ENCODE data around the gene M1AP. TPM values are rescaled to one million over a fixed set of nuclear protein-coding genes. Genes with fewer than 3 reads are reported as not detected.

The M1AP gene
- total RNA-seq, 1 donor from 2014 or later: 0.74 TPM

- peaks cover 4% of the 10 kb centered on the region for H3K36me3 Mint-ChIP-seq (ENCODE audit: low read depth, unreplicated experiment)
- H3K4me3 Mint-ChIP-seq (ENCODE audit: unreplicated experiment): no peak overlapping the region
- no peak for TF ChIP-seq CTCF (IDR thresholded peaks at IDR 0.05; ENCODE audit: unreplicated experiment)
- H3K9me3 Mint-ChIP-seq (ENCODE audit: unreplicated experiment): no peaks in the 10 kb centered on the region
- no peaks in the 10 kb centered on the region for H3K27me3 Mint-ChIP-seq (ENCODE audit: unreplicated experiment)
- DNase-seq (ENCODE audit: low spot score): no peak
- no peak overlapping the region for H3K27ac Mint-ChIP-seq (ENCODE audit: unreplicated experiment)
- H3K4me1 Mint-ChIP-seq (ENCODE audit: unreplicated experiment): no peaks in the 10 kb centered on the region
Measured at GRCh38 chr2:74685408-74685807, 37.3 kb upstream of the M1AP start.

- peaks cover 2% of the 10 kb centered on the region for H3K27me3 Mint-ChIP-seq (ENCODE audit: unreplicated experiment)
- H3K27ac Mint-ChIP-seq (ENCODE audit: unreplicated experiment): no peak overlapping the region
- peaks cover 4% of the 10 kb centered on the region for H3K36me3 Mint-ChIP-seq (ENCODE audit: low read depth, unreplicated experiment)
- H3K9me3 Mint-ChIP-seq (ENCODE audit: unreplicated experiment): no peaks in the 10 kb centered on the region
- no peak for DNase-seq (ENCODE audit: low spot score)
- no peak overlapping the region for H3K4me3 Mint-ChIP-seq (ENCODE audit: unreplicated experiment)
- TF ChIP-seq CTCF (IDR thresholded peaks at IDR 0.05; ENCODE audit: unreplicated experiment): no peak
- no peaks in the 10 kb centered on the region for H3K4me1 Mint-ChIP-seq (ENCODE audit: unreplicated experiment)
Measured at GRCh38 chr2:74682501-74682900, 34.4 kb upstream of the M1AP start.

- Mint-ChIP-seq H3K36me3 (ENCODE audit: low read depth, unreplicated experiment) (peaks cover 12% of the 10 kb centered on the region), H3K27me3 (ENCODE audit: unreplicated experiment) (peaks cover 4% of the 10 kb centered on the region), H3K4me1 (ENCODE audit: unreplicated experiment) (no peaks in the 10 kb centered on the region), H3K4me3 (ENCODE audit: unreplicated experiment) (no peak overlapping the region), H3K9me3 (ENCODE audit: unreplicated experiment) (no peaks in the 10 kb centered on the region), H3K27ac (ENCODE audit: unreplicated experiment) (no peak overlapping the region)
- TF ChIP-seq CTCF (IDR thresholded peaks at IDR 0.05; ENCODE audit: unreplicated experiment): no peak
- DNase-seq (ENCODE audit: low spot score): no peak
Measured at GRCh38 chr2:74679615-74680014, 31.5 kb upstream of the M1AP start.

GRCh38 chr2:74676331-74676730 is 28.2 kb upstream of the M1AP start:
- peaks cover 6% of the 10 kb centered on the region for H3K27me3 Mint-ChIP-seq (ENCODE audit: unreplicated experiment)
- DNase-seq (ENCODE audit: low spot score): no peak
- TF ChIP-seq CTCF (IDR thresholded peaks at IDR 0.05; ENCODE audit: unreplicated experiment): no peak
- H3K4me3 Mint-ChIP-seq (ENCODE audit: unreplicated experiment): peak overlapping the region; percentile 52
- H3K27ac Mint-ChIP-seq (ENCODE audit: unreplicated experiment): no peak overlapping the region
- no peaks in the 10 kb centered on the region for H3K4me1 Mint-ChIP-seq (ENCODE audit: unreplicated experiment)
- H3K36me3 Mint-ChIP-seq (ENCODE audit: low read depth, unreplicated experiment): peaks cover 8% of the 10 kb centered on the region
- no peaks in the 10 kb centered on the region for H3K9me3 Mint-ChIP-seq (ENCODE audit: unreplicated experiment)

- Mint-ChIP-seq H3K4me1 (ENCODE audit: unreplicated experiment) (no peaks in the 10 kb centered on the region), H3K36me3 (ENCODE audit: low read depth, unreplicated experiment) (peaks cover 8% of the 10 kb centered on the region), H3K27ac (ENCODE audit: unreplicated experiment) (no peak overlapping the region), H3K27me3 (ENCODE audit: unreplicated experiment) (peaks cover 6% of the 10 kb centered on the region), H3K9me3 (ENCODE audit: unreplicated experiment) (no peaks in the 10 kb centered on the region), H3K4me3 (ENCODE audit: unreplicated experiment) (no peak overlapping the region)
- peak; percentile 30 for TF ChIP-seq CTCF (IDR thresholded peaks at IDR 0.05; ENCODE audit: unreplicated experiment)
- peak; percentile 13 for DNase-seq (ENCODE audit: low spot score)
Measured at GRCh38 chr2:74675090-74675489, 27.0 kb upstream of the M1AP start.

Measured in endothelial cell (in vitro differentiated cells).